HepG2 (cell line): ENCODE results near the gene AAR2.

Experiments used
- BRCA1 ChIP-seq: sonication (generic); formaldehyde crosslinking; IDR thresholded peaks from 2 replicates; pipeline ENCODE4 v1.4.0; 2020; ENCODE audit warnings: missing genetic modification reagents
- CC2D1A ChIP-seq: sonication (generic); formaldehyde crosslinking; IDR thresholded peaks from 2 replicates; pipeline ENCODE4 v1.8.1; 2023; ENCODE audit warnings: mild to moderate bottlenecking, missing genetic modification reagents
- CHD4 ChIP-seq: fragments of 200-600 bp; sonication (generic); IDR thresholded peaks from 2 replicates; pipeline ENCODE4 v1.7.0; 2017; ENCODE audit warnings: mild to moderate bottlenecking, low read length, borderline replicate concordance
- MYNN ChIP-seq: sonication (generic); formaldehyde crosslinking; IDR thresholded peaks from 2 replicates; pipeline ENCODE4 v1.4.0; 2020; ENCODE audit warnings: mild to moderate bottlenecking, low read depth, missing genetic modification reagents
- PATZ1 ChIP-seq: sonication (generic); formaldehyde crosslinking; IDR thresholded peaks from 2 replicates; pipeline ENCODE4 v1.4.0; 2020; ENCODE audit warnings: missing genetic modification reagents
- TCF7L2 ChIP-seq: IDR thresholded peaks from 2 replicates; pipeline ENCODE4 v1.6.1; 2011; ENCODE audit warnings: mild to moderate bottlenecking, low read depth, low read length, moderate library complexity
- ZBTB2 ChIP-seq: sonication (generic); formaldehyde crosslinking; IDR thresholded peaks from 2 replicates; pipeline ENCODE4 v1.8.0; 2022; ENCODE audit warnings: low read depth, missing genetic modification reagents
- TF ChIP-seq, protein P1 (sequence below): sonication (generic); formaldehyde crosslinking; IDR thresholded peaks from 2 replicates; pipeline ENCODE4 v1.5.0; 2020; ENCODE audit warnings: mild to moderate bottlenecking, missing genetic modification reagents, moderate library complexity

GRCh38 chr20:36261389-36262105, 25.3 kb downstream of the AAR2 start:
- no peak for TF ChIP-seq PATZ1 (CRISPR knock-in tag)
- TF ChIP-seq, protein P1, sequence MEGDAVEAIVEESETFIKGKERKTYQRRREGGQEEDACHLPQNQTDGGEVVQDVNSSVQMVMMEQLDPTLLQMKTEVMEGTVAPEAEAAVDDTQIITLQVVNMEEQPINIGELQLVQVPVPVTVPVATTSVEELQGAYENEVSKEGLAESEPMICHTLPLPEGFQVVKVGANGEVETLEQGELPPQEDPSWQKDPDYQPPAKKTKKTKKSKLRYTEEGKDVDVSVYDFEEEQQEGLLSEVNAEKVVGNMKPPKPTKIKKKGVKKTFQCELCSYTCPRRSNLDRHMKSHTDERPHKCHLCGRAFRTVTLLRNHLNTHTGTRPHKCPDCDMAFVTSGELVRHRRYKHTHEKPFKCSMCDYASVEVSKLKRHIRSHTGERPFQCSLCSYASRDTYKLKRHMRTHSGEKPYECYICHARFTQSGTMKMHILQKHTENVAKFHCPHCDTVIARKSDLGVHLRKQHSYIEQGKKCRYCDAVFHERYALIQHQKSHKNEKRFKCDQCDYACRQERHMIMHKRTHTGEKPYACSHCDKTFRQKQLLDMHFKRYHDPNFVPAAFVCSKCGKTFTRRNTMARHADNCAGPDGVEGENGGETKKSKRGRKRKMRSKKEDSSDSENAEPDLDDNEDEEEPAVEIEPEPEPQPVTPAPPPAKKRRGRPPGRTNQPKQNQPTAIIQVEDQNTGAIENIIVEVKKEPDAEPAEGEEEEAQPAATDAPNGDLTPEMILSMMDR (CRISPR knock-in tag), result no peak
- TF ChIP-seq MYNN (CRISPR knock-in tag), result no peak
- TF ChIP-seq ZBTB2 (CRISPR knock-in tag), result no peak
- no peak for TF ChIP-seq CHD4
- TF ChIP-seq BRCA1 (CRISPR knock-in tag), result no peak
- no peak for TF ChIP-seq CC2D1A (CRISPR knock-in tag)
- no peak for TF ChIP-seq TCF7L2
